HG03135 (cell line): ENCODE data around the gene TFRC.
"Not testable (repeated sequence)": the region's sequence is repeated elsewhere in the genome, so short reads cannot be mapped to it uniquely, and the experiment has no call there.

Experiments used
- ATAC-seq: cut with Tn5 transposase; IDR thresholded peaks from one replicate; pipeline ENCODE4 v1.9.1; 2021; ENCODE audit warnings: mild to moderate bottlenecking, moderate library complexity; ENCODE audit not compliant: unreplicated experiment

Gene TFRC

GRCh38 chr3:196007744-196008335 lies 74.0 kb downstream of the TFRC start:
- ATAC-seq = no peak

- not testable (repeated sequence) for ATAC-seq
These were observed 76.6 kb downstream of the TFRC start for GRCh38 chr3:196005338-196005737.

GRCh38 chr3:196004359-196005052 lies 77.4 kb downstream of the TFRC start:
- not testable (repeated sequence) for ATAC-seq

GRCh38 chr3:196003611-196004010 lies 78.3 kb downstream of the TFRC start:
- ATAC-seq = no peak

GRCh38 chr3:196002721-196003120 lies 79.2 kb downstream of the TFRC start:
- not testable (repeated sequence) for ATAC-seq

- ATAC-seq = not testable (repeated sequence)
These were observed 80.7 kb downstream of the TFRC start for GRCh38 chr3:196001240-196001639.

GRCh38 chr3:196000360-196000950 lies 81.4 kb downstream of the TFRC start:
- ATAC-seq = not testable (repeated sequence)

GRCh38 chr3:195999896-196000295 lies 82.0 kb downstream of the TFRC start:
- no peak for ATAC-seq
